Body of pancreas (tissue), 4 donors: Measurements from ENCODE around the gene NIN. TPM values are rescaled to one million over a fixed set of nuclear protein-coding genes. Genes with fewer than 3 reads are reported as not detected.

Source experiments
- ATAC-seq: fragments of 150-250 bp; one replicate; pipeline ENCODE4 v1.9.1; 2016
- DNase-seq, 4 donors: peaks; one replicate each; pipeline ENCODE4 v3.0.0-alpha.2; 2019
- H3K27ac ChIP-seq, 4 donors: fragments of 200-600 bp; sonication (generic); 1 replicate in 3 of 4; 2 replicates in 1 of 4; pipeline versions ENCODE4 v1.5.1 to v1.6.1; 2016 to 2019; ENCODE audit warnings: mild to moderate bottlenecking in 1 of 4, mixed read lengths in 1 of 4, moderate library complexity in 1 of 4
- H3K27me3 ChIP-seq, 2 donors: fragments of 200-600 bp; sonication (generic); one replicate each; pipeline ENCODE4 v1.6.0; 2016; ENCODE audit warnings: mild to moderate bottlenecking in 1 of 2
- H3K36me3 ChIP-seq, 2 donors: fragments of 200-600 bp; sonication (generic); replicated peaks in 1 of 2; 2 replicates each; pipeline ENCODE4 v1.5.1; 2016; ENCODE audit warnings: low read depth in 2 of 2; ENCODE audit not compliant: insufficient read depth in 1 of 2
- H3K4me1 ChIP-seq: fragments of 200-600 bp; sonication (generic); one replicate; pipeline ENCODE4 v1.6.0; 2016
- H3K4me3 ChIP-seq, 2 donors: fragments of 200-600 bp; sonication (generic); 1 replicate in 1 of 2; 2 replicates in 1 of 2; pipeline ENCODE4 v1.5.1; 2016 to 2019
- H3K9me3 ChIP-seq, 3 donors: fragments of 200-600 bp; sonication (generic); 1 replicate in 2 of 3; 2 replicates in 1 of 3; pipeline ENCODE4 v1.5.1; 2016
- POLR2A ChIP-seq, 3 donors: fragments of 450-650 bp; IDR thresholded peaks; one replicate each; pipeline ENCODE4 v1.6.1; 2016; ENCODE audit warnings: antibody characterized with exemption in 3 of 3, mild to moderate bottlenecking in 2 of 3
- WGBS, 2 donors: methylation state at CpG; one replicate each; pipeline ENCODE4 v1.1.5; 2017; 5-methylcytosine and 5-hydroxymethylcytosine counted together
- intact Hi-C: fragments of 100-400 bp; cut with DNase I; formaldehyde crosslinking; loops from one replicate; pipeline ENCODE4 v1.15.1; 2023
- total RNA-seq, 2 donors: library from RNA; depleted of rRNA; stranded (reverse); fragments of >200 nt; gene quantifications; one replicate each; pipeline ENCODE4 v1.1.0, GENCODE V29; 2016
- TF ChIP-seq, protein P1 (sequence below), 7 experiments: fragments of 450-650 bp in 4 of 7; fragments of 200-600 bp in 3 of 7; sonication (generic) in 3 of 7; IDR thresholded peaks; one replicate each; pipeline ENCODE4 v1.5.1; 2016 to 2019; ENCODE audit warnings: antibody characterized with exemption in 7 of 7

The NIN gene
- total RNA-seq, 2 donors from 2014 or later, result 6.6 to 16.9 TPM

DNA sequence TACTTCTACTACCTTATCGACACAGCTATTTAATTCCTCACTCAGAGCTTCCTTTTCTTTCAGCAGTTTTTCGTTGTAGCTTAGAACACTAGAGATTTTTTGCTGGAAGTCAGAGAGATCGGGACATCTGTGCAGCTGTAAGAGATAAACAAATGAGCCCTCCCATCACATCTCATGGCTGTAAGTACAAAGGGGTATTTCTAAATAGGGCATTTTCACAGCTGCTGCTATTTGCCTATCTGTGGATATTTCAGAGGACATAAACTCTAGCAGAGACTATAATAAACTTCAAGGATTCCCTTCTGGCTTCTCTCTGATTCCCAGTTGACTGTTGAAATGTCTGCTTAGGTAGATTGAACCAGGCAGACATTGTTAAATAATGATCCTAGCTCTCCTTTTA lies 86.7 kb downstream of the NIN start:
- Histone ChIP-seq H3K27me3 (no peaks in the 10 kb centered on the region), H3K4me3 (no peak overlapping the region), H3K9me3 (no peaks in the 10 kb centered on the region), H3K27ac (no peak overlapping the region), H3K36me3 (peaks cover 0 to 2% of the 10 kb centered on the region in 2 donors), H3K4me1 (peaks cover 11% of the 10 kb centered on the region)
- DNase-seq (no peak), ATAC-seq (no peak)
- no peak for TF ChIP-seq POLR2A (IDR thresholded peaks at IDR 0.05)
- TF ChIP-seq, protein P1, sequence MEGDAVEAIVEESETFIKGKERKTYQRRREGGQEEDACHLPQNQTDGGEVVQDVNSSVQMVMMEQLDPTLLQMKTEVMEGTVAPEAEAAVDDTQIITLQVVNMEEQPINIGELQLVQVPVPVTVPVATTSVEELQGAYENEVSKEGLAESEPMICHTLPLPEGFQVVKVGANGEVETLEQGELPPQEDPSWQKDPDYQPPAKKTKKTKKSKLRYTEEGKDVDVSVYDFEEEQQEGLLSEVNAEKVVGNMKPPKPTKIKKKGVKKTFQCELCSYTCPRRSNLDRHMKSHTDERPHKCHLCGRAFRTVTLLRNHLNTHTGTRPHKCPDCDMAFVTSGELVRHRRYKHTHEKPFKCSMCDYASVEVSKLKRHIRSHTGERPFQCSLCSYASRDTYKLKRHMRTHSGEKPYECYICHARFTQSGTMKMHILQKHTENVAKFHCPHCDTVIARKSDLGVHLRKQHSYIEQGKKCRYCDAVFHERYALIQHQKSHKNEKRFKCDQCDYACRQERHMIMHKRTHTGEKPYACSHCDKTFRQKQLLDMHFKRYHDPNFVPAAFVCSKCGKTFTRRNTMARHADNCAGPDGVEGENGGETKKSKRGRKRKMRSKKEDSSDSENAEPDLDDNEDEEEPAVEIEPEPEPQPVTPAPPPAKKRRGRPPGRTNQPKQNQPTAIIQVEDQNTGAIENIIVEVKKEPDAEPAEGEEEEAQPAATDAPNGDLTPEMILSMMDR (IDR thresholded peaks at IDR 0.05), result no peak
- intact Hi-C loops, result no loop called here
- WGBS, 2 donors, result 90 to 96% methylated on average over 3 of the region's 3 CpGs

DNA sequence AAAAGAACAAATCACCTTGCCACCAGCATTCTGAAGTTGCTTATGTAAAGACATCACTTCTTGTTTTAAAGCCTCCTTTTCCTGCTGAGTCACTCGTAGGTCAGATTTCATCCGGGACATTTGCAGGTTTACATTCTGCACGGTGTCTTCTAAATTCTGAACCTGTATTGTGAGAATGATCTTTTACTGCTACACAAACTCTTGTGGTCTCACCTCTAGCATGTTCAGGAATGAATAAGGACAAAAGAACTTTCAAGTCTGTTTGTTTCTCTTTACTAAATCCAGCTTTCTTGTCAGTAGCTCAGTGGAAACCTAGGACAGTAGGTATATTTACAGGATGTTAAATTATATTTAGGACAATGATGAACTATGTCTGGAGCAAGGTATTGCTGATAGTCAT lies 89.4 kb downstream of the NIN start:
- WGBS, 2 donors, result 34 to 45% methylated on average over 3 of the region's 3 CpGs
- no peaks in the 10 kb centered on the region for H3K9me3 ChIP-seq
- no peaks in the 10 kb centered on the region for H3K36me3 ChIP-seq
- intact Hi-C loops, result no loop called here
- H3K4me1 ChIP-seq, result peaks cover 12% of the 10 kb centered on the region
- no peaks in the 10 kb centered on the region for H3K27me3 ChIP-seq
- H3K27ac ChIP-seq, result no peak overlapping the region
- TF ChIP-seq, protein P1 (IDR thresholded peaks at IDR 0.05), result no peak
- TF ChIP-seq POLR2A (IDR thresholded peaks at IDR 0.05), result no peak
- peak; percentile 48 for ATAC-seq
- H3K4me3 ChIP-seq, result no peak overlapping the region
- DNase-seq, result no peak

DNA sequence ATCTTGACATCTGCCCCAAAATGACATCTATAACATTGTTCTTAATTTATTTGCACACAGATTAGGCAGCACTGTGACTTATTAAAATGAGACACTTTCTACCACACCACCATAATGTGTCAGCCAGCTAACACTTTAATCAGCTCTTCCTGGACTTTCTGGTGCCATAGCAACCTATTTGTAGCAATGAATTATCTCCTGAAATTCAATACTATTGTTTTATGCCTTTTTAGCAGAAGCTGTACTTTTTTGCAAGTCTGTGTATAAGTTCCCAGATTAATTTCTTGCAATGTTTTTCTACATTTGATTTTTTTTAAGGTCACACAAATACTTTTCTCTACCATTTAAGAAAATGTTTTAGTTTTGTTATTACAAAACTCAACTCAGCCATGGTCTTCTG lies 90.1 kb downstream of the NIN start:
- Histone ChIP-seq H3K4me1 (peaks cover 12% of the 10 kb centered on the region), H3K36me3 (no peaks in the 10 kb centered on the region), H3K9me3 (no peaks in the 10 kb centered on the region), H3K27ac (no peak overlapping the region), H3K27me3 (no peaks in the 10 kb centered on the region), H3K4me3 (no peak overlapping the region)
- ATAC-seq, result peak; percentile 55
- TF ChIP-seq, protein P1 (IDR thresholded peaks at IDR 0.05), result no peak
- no peak for TF ChIP-seq POLR2A (IDR thresholded peaks at IDR 0.05)
- no peak for DNase-seq
- intact Hi-C loops, result no loop called here

DNA sequence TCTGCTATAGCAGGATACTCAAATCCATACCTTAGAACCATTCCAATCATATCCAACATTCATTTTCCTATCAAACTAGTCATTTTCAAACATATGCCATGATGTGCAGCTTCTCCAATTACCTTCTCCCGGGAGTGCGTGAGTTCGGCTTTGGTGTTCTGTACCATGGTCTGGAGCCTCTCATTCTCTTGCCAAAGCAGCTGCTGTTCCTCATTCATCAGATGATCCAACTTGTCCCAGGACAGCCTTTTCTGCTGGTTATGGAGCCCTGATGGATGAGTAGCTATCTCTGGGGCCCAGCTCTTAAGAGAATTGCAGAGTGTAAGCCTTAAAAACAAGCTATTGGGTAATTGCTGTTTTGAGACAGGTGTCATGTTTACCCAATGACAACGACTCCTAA lies 91.8 kb downstream of the NIN start:
- peaks cover 25% of the 10 kb centered on the region for H3K4me1 ChIP-seq
- H3K36me3 ChIP-seq, result no peaks in the 10 kb centered on the region
- no peak for ATAC-seq
- no peak overlapping the region for H3K4me3 ChIP-seq
- no peak overlapping the region for H3K27ac ChIP-seq
- no peak for DNase-seq
- WGBS, 2 donors, result 88 to 93% methylated on average over 4 of the region's 4 CpGs
- TF ChIP-seq, protein P1 (IDR thresholded peaks at IDR 0.05), result no peak
- no peak for TF ChIP-seq POLR2A (IDR thresholded peaks at IDR 0.05)
- intact Hi-C loops, result no loop called here
- H3K9me3 ChIP-seq, result no peaks in the 10 kb centered on the region
- no peaks in the 10 kb centered on the region for H3K27me3 ChIP-seq

DNA sequence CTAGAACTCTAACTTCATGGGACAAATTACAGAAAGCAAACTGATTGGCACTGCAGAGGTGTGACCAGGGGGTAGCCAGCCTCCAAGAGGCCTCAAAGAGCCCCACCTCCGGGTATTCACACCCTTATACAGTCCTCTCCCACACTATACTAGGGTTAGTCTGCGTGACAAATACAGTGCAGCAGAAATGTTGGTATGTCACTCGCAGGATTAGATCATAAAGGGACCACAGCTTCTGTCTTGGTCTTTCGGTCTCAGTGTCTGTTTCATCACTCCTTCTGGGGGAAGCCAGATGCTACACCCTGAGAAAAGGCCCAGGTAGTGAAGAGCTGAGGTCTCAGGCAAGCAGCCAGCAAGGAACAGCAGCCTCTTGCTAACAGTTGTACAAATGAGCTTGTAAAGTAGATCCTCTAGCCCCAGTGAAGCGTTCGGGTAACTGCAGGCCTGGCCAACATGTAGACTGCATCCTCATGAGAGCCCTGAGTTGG lies 94.0 kb downstream of the NIN start:
- Histone ChIP-seq H3K9me3 (no peaks in the 10 kb centered on the region), H3K4me3 (no peak overlapping the region), H3K27ac (no peak overlapping the region), H3K4me1 (peaks cover 25% of the 10 kb centered on the region), H3K36me3 (peaks cover 0 to 3% of the 10 kb centered on the region in 2 donors), H3K27me3 (no peaks in the 10 kb centered on the region)
- intact Hi-C loops, result no loop called here
- ATAC-seq (no peak), DNase-seq (no peak)
- 85 to 88% methylated on average over 6 of the region's 6 CpGs for WGBS, 2 donors
- TF ChIP-seq POLR2A (IDR thresholded peaks at IDR 0.05), result no peak
- TF ChIP-seq, protein P1 (IDR thresholded peaks at IDR 0.05), result no peak
